ENCODE results near the gene SMIM38. TPM values are rescaled to one million over a fixed set of nuclear protein-coding genes. Genes with fewer than 3 reads are reported as not detected.

Gene SMIM38
- total and polyA plus RNA-seq, 2 donors (not counting 1 experiment from before 2014, with no cell fraction given), result 1.2 to 1.6 TPM

DNA sequence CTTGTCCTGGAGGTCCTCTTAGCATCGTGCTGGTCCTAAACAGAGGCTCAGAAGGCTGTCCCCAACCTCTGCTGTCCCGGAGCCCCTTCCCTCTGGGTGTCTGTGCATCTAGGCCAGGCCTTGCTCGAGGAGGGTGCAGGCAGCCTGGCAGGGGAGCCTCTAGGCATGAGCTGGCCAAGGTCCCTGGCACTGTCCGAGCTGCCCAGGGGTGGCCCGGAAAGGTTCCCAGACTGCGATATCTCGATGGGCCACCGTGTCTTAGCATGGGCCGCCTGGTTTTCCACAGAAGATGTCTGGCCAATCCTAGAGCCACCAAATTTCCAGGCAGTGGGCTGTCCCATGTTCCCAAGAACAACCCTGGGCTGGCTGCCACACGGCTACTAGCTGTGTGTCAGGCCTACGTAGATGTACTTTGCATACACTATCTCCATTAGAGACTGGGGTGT, 24.6 kb upstream of the SMIM38 start:
- intact Hi-C loops (cut with micrococcal nuclease), result no loop called here
- ChIA-PET POLR2A (no interaction called here), CTCF (interaction anchor here (0.8 kb wide), 1 partner anchor 539 kb away, joined by 3 read pairs; no protein-coding TSS in a partner anchor)
- no peak overlapping the region for H2AFZ ChIP-seq (ENCODE audit: insufficient read depth, low read depth, low read length, poor library complexity, severe bottlenecking)
- H3K36me3 ChIP-seq (replicated peaks in 1 of 2; ENCODE audit: control extremely low read depth in 1 of 2, control insufficient read depth in 1 of 2, extremely low read depth in 1 of 2, insufficient read depth in 2 of 2, low read length in 1 of 2), result no peaks in the 10 kb centered on the region
- 89% methylated on average over 10 of the region's 11 CpGs for WGBS (ENCODE audit: insufficient coverage)
- H3K4me3 ChIP-seq (ENCODE audit: control extremely low read depth in 1 of 5, extremely low read depth in 1 of 5, insufficient read depth in 1 of 5, low read depth in 2 of 5, low read length in 4 of 5), result no peak overlapping the region
- H3K27me3 ChIP-seq (replicated peaks in 1 of 4; ENCODE audit: control extremely low read depth in 1 of 4, control insufficient read depth in 3 of 4, insufficient read depth in 4 of 4, low read length in 3 of 4), result no peaks in the 10 kb centered on the region
- no peak overlapping the region for H3K9ac ChIP-seq (ENCODE audit: low read length)
- H3K27ac Mint-ChIP-seq, result no peak overlapping the region
- H3K79me2 ChIP-seq (ENCODE audit: control insufficient read depth, insufficient read depth, low read length), result no peaks in the 10 kb centered on the region
- H3K4me1 ChIP-seq (ENCODE audit: control insufficient read depth in 2 of 2, insufficient read depth in 2 of 2, low read length in 2 of 2), result peaks cover 0 to 3% of the 10 kb centered on the region in 2 donors
- no peak for DNase-seq
- H3K9me3 Mint-ChIP-seq (ENCODE audit: insufficient read depth), result peaks cover 13% of the 10 kb centered on the region
- no peak for ATAC-seq (ENCODE audit: low read depth)
- no peak overlapping the region for H3K4me3 Mint-ChIP-seq
- H3K4me1 Mint-ChIP-seq, result peaks cover 5% of the 10 kb centered on the region
- no peak overlapping the region for H3K4me2 ChIP-seq (replicated peaks; ENCODE audit: low read depth, low read length, poor library complexity, severe bottlenecking)
- H3K9me3 ChIP-seq (ENCODE audit: control extremely low read depth in 1 of 3, control insufficient read depth in 2 of 3, insufficient read depth in 1 of 3, low read length in 2 of 3), result peaks cover 0 to 38% (median 10%) of the 10 kb centered on the region in 3 donors
- H4K20me1 ChIP-seq (ENCODE audit: control insufficient read depth, insufficient read depth, low read length, poor library complexity, severe bottlenecking), result no peaks in the 10 kb centered on the region
- TF ChIP-seq, protein P1, sequence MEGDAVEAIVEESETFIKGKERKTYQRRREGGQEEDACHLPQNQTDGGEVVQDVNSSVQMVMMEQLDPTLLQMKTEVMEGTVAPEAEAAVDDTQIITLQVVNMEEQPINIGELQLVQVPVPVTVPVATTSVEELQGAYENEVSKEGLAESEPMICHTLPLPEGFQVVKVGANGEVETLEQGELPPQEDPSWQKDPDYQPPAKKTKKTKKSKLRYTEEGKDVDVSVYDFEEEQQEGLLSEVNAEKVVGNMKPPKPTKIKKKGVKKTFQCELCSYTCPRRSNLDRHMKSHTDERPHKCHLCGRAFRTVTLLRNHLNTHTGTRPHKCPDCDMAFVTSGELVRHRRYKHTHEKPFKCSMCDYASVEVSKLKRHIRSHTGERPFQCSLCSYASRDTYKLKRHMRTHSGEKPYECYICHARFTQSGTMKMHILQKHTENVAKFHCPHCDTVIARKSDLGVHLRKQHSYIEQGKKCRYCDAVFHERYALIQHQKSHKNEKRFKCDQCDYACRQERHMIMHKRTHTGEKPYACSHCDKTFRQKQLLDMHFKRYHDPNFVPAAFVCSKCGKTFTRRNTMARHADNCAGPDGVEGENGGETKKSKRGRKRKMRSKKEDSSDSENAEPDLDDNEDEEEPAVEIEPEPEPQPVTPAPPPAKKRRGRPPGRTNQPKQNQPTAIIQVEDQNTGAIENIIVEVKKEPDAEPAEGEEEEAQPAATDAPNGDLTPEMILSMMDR (IDR thresholded peaks at IDR 0.05), result no peak
- TF ChIP-seq EZH2 (IDR thresholded peaks at IDR 0.05; ENCODE audit: borderline replicate concordance, insufficient read depth, low read depth, low read length, poor library complexity, severe bottlenecking), result no peak
- no peak overlapping the region for H3K27ac ChIP-seq (ENCODE audit: low read length in 2 of 2)
- no peaks in the 10 kb centered on the region for H3K27me3 Mint-ChIP-seq

DNA sequence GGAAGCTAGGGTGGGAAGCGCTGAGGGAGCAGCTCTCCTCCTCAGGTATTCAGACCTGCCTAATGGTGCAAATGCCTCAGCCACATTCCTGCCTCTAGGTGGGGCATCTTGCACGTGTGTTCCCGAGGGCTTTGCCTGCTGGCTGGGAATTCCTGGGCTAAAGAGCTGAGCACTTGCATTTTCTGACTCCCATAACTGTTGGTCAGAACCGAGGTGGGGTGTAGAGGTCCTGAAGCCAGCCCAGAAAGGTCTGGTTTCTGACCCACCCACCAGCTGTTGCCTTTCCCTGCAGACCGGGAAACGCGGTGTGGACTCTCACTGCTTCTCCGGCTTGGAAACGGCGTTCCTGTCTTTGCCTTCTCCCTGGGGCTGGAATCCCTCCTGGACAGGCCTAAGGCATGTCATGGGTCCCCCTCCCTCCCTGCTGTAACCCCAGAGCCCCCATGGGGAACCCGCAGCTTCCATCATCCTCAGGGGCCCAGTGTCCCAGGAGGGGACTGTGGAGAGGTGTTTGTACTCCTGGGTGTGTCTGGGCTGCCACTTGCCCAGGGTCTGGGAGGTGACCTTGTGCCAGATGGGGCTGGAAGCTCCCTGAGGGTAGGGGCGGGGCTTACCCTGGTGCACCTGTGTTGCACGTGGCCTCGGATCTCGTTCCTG, 24.0 kb upstream of the SMIM38 start:
- no peak overlapping the region for H3K27ac ChIP-seq (ENCODE audit: low read length in 2 of 2)
- intact Hi-C loops (cut with micrococcal nuclease), result no loop called here
- peaks cover 0 to 3% of the 10 kb centered on the region in 2 donors for H3K4me1 ChIP-seq (ENCODE audit: control insufficient read depth in 2 of 2, insufficient read depth in 2 of 2, low read length in 2 of 2)
- ChIA-PET POLR2A (no interaction called here), CTCF (interaction anchor here (0.8 kb wide), 1 partner anchor 539 kb away, joined by 3 read pairs; no protein-coding TSS in a partner anchor)
- Mint-ChIP-seq H3K27me3 (no peaks in the 10 kb centered on the region), H3K27ac (no peak overlapping the region), H3K4me3 (no peak overlapping the region), H3K4me1 (peaks cover 5% of the 10 kb centered on the region), H3K9me3 (ENCODE audit: insufficient read depth) (peaks cover 13% of the 10 kb centered on the region)
- no peak for TF ChIP-seq EZH2 (IDR thresholded peaks at IDR 0.05; ENCODE audit: borderline replicate concordance, insufficient read depth, low read depth, low read length, poor library complexity, severe bottlenecking)
- TF ChIP-seq, protein P1 (IDR thresholded peaks at IDR 0.05), result no peak
- no peak overlapping the region for H3K4me2 ChIP-seq (replicated peaks; ENCODE audit: low read depth, low read length, poor library complexity, severe bottlenecking)
- H3K36me3 ChIP-seq (replicated peaks in 1 of 2; ENCODE audit: control extremely low read depth in 1 of 2, control insufficient read depth in 1 of 2, extremely low read depth in 1 of 2, insufficient read depth in 2 of 2, low read length in 1 of 2), result no peaks in the 10 kb centered on the region
- no peaks in the 10 kb centered on the region for H4K20me1 ChIP-seq (ENCODE audit: control insufficient read depth, insufficient read depth, low read length, poor library complexity, severe bottlenecking)
- no peak for DNase-seq
- H3K4me3 ChIP-seq (ENCODE audit: control extremely low read depth in 1 of 5, extremely low read depth in 1 of 5, insufficient read depth in 1 of 5, low read depth in 2 of 5, low read length in 4 of 5), result no peak overlapping the region
- ATAC-seq (ENCODE audit: low read depth), result no peak
- no peak overlapping the region for H3K9ac ChIP-seq (ENCODE audit: low read length)
- peaks cover 0 to 44% (median 10%) of the 10 kb centered on the region in 3 donors for H3K9me3 ChIP-seq (ENCODE audit: control extremely low read depth in 1 of 3, control insufficient read depth in 2 of 3, insufficient read depth in 1 of 3, low read length in 2 of 3)
- 77% methylated on average over 14 of the region's 15 CpGs for WGBS (ENCODE audit: insufficient coverage)
- H2AFZ ChIP-seq (ENCODE audit: insufficient read depth, low read depth, low read length, poor library complexity, severe bottlenecking), result no peak overlapping the region
- H3K79me2 ChIP-seq (ENCODE audit: control insufficient read depth, insufficient read depth, low read length), result no peaks in the 10 kb centered on the region
- H3K27me3 ChIP-seq (replicated peaks in 1 of 4; ENCODE audit: control extremely low read depth in 1 of 4, control insufficient read depth in 3 of 4, insufficient read depth in 4 of 4, low read length in 3 of 4), result no peaks in the 10 kb centered on the region

Measured in B cell (primary cell).